ENCODE measurements around the gene SREK1IP1. TPM values are rescaled to one million over a fixed set of nuclear protein-coding genes. Genes with fewer than 3 reads are reported as not detected.

The SREK1IP1 gene
- total and polyA plus RNA-seq, 2 of the 13 experiments (the other 11 are each of a cell fraction or from before 2014, with no cell fraction given), result 3.1 to 16.5 TPM

GRCh38 chr5:64792469-64792868 is 24.0 kb upstream of the SREK1IP1 start:
- ChIA-PET CTCF (ENCODE audit: low intra/inter-chr PET ratio, low total read pairs) (no interaction called here), POLR2A (no interaction called here)
- no peaks in the 10 kb centered on the region for H4K20me1 ChIP-seq (ENCODE audit: insufficient read depth, low read length)
- H3K36me3 ChIP-seq (replicated peaks in 1 of 2; ENCODE audit: control insufficient read depth in 1 of 2, insufficient read depth in 2 of 2, low read length in 2 of 2), result no peaks in the 10 kb centered on the region; a peak in 3 of 5 replicates
- H3K27me3 ChIP-seq (ENCODE audit: control insufficient read depth in 1 of 2, insufficient read depth in 2 of 2, low read length in 2 of 2), result no peaks in the 10 kb centered on the region
- 0 out of 2 replicates have a peak overlapping the region, but pooled peaks have one; percentile 8 for H3K4me2 ChIP-seq (ENCODE audit: low read depth, low read length)
- TF ChIP-seq HMG20A (CRISPR knock-in tag; IDR thresholded peaks at IDR 0.05; ENCODE audit: borderline replicate concordance) (0 out of 2 replicates have a peak, but pooled peaks have one; percentile 19), FOXK2 (IDR thresholded peaks at IDR 0.05) (no peak), ARID3A (IDR thresholded peaks at IDR 0.05; ENCODE audit: low read depth, low read length) (peak; percentile 47; the same call in 1 of the 2 replicates), HNF4A (CRISPR knock-in tag; IDR thresholded peaks at IDR 0.05) (peak; percentile 36; the same call in 1 of the 2 replicates), HNRNPK (IDR thresholded peaks at IDR 0.05; ENCODE audit: low read depth, low read length, poor library complexity, severe bottlenecking) (no peak), MAFG (CRISPR knock-in tag; IDR thresholded peaks at IDR 0.05) (no peak), ZBTB7A (CRISPR knock-in tag; IDR thresholded peaks at IDR 0.05) (no peak), ZNF644 (CRISPR knock-in tag; IDR thresholded peaks at IDR 0.05; ENCODE audit: low read depth) (no peak), ZSCAN30 (CRISPR knock-in tag; IDR thresholded peaks at IDR 0.05) (no peak)
- TF ChIP-seq, protein P1, sequence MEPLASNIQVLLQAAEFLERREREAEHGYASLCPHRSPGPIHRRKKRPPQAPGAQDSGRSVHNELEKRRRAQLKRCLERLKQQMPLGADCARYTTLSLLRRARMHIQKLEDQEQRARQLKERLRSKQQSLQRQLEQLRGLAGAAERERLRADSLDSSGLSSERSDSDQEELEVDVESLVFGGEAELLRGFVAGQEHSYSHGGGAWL (CRISPR knock-in tag; IDR thresholded peaks at IDR 0.05), result no peak
- TF ChIP-seq, protein P2, sequence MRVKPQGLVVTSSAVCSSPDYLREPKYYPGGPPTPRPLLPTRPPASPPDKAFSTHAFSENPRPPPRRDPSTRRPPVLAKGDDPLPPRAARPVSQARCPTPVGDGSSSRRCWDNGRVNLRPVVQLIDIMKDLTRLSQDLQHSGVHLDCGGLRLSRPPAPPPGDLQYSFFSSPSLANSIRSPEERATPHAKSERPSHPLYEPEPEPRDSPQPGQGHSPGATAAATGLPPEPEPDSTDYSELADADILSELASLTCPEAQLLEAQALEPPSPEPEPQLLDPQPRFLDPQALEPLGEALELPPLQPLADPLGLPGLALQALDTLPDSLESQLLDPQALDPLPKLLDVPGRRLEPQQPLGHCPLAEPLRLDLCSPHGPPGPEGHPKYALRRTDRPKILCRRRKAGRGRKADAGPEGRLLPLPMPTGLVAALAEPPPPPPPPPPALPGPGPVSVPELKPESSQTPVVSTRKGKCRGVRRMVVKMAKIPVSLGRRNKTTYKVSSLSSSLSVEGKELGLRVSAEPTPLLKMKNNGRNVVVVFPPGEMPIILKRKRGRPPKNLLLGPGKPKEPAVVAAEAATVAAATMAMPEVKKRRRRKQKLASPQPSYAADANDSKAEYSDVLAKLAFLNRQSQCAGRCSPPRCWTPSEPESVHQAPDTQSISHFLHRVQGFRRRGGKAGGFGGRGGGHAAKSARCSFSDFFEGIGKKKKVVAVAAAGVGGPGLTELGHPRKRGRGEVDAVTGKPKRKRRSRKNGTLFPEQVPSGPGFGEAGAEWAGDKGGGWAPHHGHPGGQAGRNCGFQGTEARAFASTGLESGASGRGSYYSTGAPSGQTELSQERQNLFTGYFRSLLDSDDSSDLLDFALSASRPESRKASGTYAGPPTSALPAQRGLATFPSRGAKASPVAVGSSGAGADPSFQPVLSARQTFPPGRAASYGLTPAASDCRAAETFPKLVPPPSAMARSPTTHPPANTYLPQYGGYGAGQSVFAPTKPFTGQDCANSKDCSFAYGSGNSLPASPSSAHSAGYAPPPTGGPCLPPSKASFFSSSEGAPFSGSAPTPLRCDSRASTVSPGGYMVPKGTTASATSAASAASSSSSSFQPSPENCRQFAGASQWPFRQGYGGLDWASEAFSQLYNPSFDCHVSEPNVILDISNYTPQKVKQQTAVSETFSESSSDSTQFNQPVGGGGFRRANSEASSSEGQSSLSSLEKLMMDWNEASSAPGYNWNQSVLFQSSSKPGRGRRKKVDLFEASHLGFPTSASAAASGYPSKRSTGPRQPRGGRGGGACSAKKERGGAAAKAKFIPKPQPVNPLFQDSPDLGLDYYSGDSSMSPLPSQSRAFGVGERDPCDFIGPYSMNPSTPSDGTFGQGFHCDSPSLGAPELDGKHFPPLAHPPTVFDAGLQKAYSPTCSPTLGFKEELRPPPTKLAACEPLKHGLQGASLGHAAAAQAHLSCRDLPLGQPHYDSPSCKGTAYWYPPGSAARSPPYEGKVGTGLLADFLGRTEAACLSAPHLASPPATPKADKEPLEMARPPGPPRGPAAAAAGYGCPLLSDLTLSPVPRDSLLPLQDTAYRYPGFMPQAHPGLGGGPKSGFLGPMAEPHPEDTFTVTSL (CRISPR knock-in tag; IDR thresholded peaks at IDR 0.05; ENCODE audit: borderline replicate concordance), result peak; percentile 17; the same call in 1 of the 2 replicates
- peaks cover 16% of the 10 kb centered on the region for H3K4me1 ChIP-seq (ENCODE audit: insufficient read depth, low read length)
- in situ Hi-C loops (cut with HindIII; ENCODE audit: extremely low pct_ligation_motif_present, low pct_unique_long_range_greater_than_20kb) (no loop called here), intact Hi-C loops (cut with micrococcal nuclease; ENCODE audit: unreplicated experiment) (no loop called here)
- no peak overlapping the region for H3K9ac ChIP-seq (ENCODE audit: insufficient read depth, low read depth, low read length)
- peak; percentile 47 for DNase-seq (ENCODE audit: low spot score)
- no peak overlapping the region for H2AFZ ChIP-seq (ENCODE audit: low read length)
- FAIRE-seq, result no peak
- no peaks in the 10 kb centered on the region for H3K79me2 ChIP-seq (ENCODE audit: insufficient read depth, low read length)
- no peak overlapping the region for H3K4me3 ChIP-seq (replicated peaks in 1 of 3; ENCODE audit: insufficient read depth in 1 of 3, low read depth in 2 of 3, low read length in 3 of 3)
- peak; percentile 78 for ATAC-seq
- no peaks in the 10 kb centered on the region for H3K9me3 ChIP-seq (ENCODE audit: low read length)
- H3K27ac ChIP-seq (ENCODE audit: extremely low read length, insufficient read depth, low read length), result no peak overlapping the region
- no TSS peak for BruUV-seq (replicated peaks)
